ENCODE data around the gene TRPM8.

GRCh38 chr2:234020332-234020731 lies 103.2 kb downstream of the TRPM8 start:
- TF ChIP-seq POLR2AphosphoS5 (IDR thresholded peaks at IDR 0.05) (no peak), CTCF (IDR thresholded peaks at IDR 0.05) (no peak), POLR2A (IDR thresholded peaks at IDR 0.05) (no peak)
